Osteoblast (primary cell): ENCODE data around the gene TMPRSS7. TPM values are rescaled to one million over a fixed set of nuclear protein-coding genes. Genes with fewer than 3 reads are reported as not detected.
"Not testable (repeated sequence)": the region's sequence is repeated elsewhere in the genome, so short reads cannot be mapped to it uniquely, and the experiment has no call there.

Experiments used
- DNase-seq: peaks from one replicate; pipeline ENCODE4 v3.0.0; 2011; ENCODE audit warnings: low spot score, mixed read lengths; ENCODE audit not compliant: insufficient read length; ENCODE audit errors: missing footprints
- H2AFZ ChIP-seq: 2 replicates; pipeline ENCODE4 v1.6.0; 2011; ENCODE audit warnings: mild to moderate bottlenecking, low read length
- H3K27ac ChIP-seq: 2 replicates; pipeline ENCODE4 v1.5.1; 2011; ENCODE audit warnings: mild to moderate bottlenecking, low read depth, low read length, moderate library complexity
- H3K27me3 ChIP-seq: 2 replicates; pipeline ENCODE4 v1.6.0; 2012; ENCODE audit warnings: mild to moderate bottlenecking, control low read depth, inconsistent platforms, low read length, moderate library complexity; ENCODE audit not compliant: insufficient read depth
- H3K36me3 ChIP-seq: 2 replicates; pipeline ENCODE4 v1.5.1; 2011; ENCODE audit warnings: mild to moderate bottlenecking, low read length, control low read depth, moderate library complexity; ENCODE audit not compliant: insufficient read depth
- H3K4me1 ChIP-seq: 2 replicates; pipeline ENCODE4 v1.5.1; 2011; ENCODE audit warnings: mild to moderate bottlenecking, low read length, control low read depth, moderate library complexity; ENCODE audit not compliant: insufficient read depth
- H3K4me2 ChIP-seq: 2 replicates; pipeline ENCODE4 v1.6.0; 2011; ENCODE audit warnings: mild to moderate bottlenecking, low read length; ENCODE audit not compliant: insufficient read depth
- H3K4me3 ChIP-seq: fragments of 200-600 bp; sonication (generic); 3 replicates; pipeline ENCODE4 v1.5.1; 2012; ENCODE audit warnings: mild to moderate bottlenecking, low read length, inconsistent platforms; ENCODE audit not compliant: insufficient read depth
- H3K79me2 ChIP-seq: 2 replicates; pipeline ENCODE4 v1.6.0; 2012; ENCODE audit warnings: mild to moderate bottlenecking, low read length, control low read depth, inconsistent platforms; ENCODE audit not compliant: insufficient read depth
- H3K9me3 ChIP-seq: 2 replicates; pipeline ENCODE4 v1.5.1; 2011; ENCODE audit warnings: low read depth, low read length, control low read depth
- H4K20me1 ChIP-seq: 2 replicates; pipeline ENCODE4 v1.6.0; 2012; ENCODE audit warnings: mild to moderate bottlenecking, low read length, control low read depth; ENCODE audit not compliant: insufficient read depth
- CTCF ChIP-seq: IDR thresholded peaks from 2 replicates; pipeline ENCODE4 v1.5.1; 2011; ENCODE audit warnings: mild to moderate bottlenecking, low read depth, low read length, moderate library complexity; ENCODE audit errors: extremely low read depth
- total RNA-seq: library from RNA; depleted of rRNA; stranded (reverse); fragments of >200 nt; gene quantifications from 2 replicates; pipeline ENCODE4 v1.2.3, GENCODE V29; 2012

Gene TMPRSS7
- total RNA-seq, 1 donor = not detected

- Histone ChIP-seq H3K4me2 (no peak overlapping the region), H3K36me3 (no peaks in the 10 kb centered on the region), H3K27me3 (no peaks in the 10 kb centered on the region), H3K4me3 (no peak overlapping the region), H4K20me1 (no peaks in the 10 kb centered on the region), H3K4me1 (no peaks in the 10 kb centered on the region), H2AFZ (no peak overlapping the region), H3K9me3 (no peaks in the 10 kb centered on the region), H3K79me2 (no peaks in the 10 kb centered on the region), H3K27ac (no peak overlapping the region)
- no peak for TF ChIP-seq CTCF
- DNase-seq = no peak
Measured at GRCh38 chr3:112027826-112028225, 6.7 kb upstream of the TMPRSS7 start.

- Histone ChIP-seq H3K4me3 (no peak overlapping the region), H3K4me2 (no peak overlapping the region), H3K27me3 (no peaks in the 10 kb centered on the region), H2AFZ (no peak overlapping the region), H3K9me3 (no peaks in the 10 kb centered on the region), H4K20me1 (no peaks in the 10 kb centered on the region), H3K36me3 (no peaks in the 10 kb centered on the region), H3K4me1 (no peaks in the 10 kb centered on the region), H3K79me2 (no peaks in the 10 kb centered on the region), H3K27ac (no peak overlapping the region)
- no peak for DNase-seq
- TF ChIP-seq CTCF = no peak
Measured at GRCh38 chr3:112030901-112031300, 3.6 kb upstream of the TMPRSS7 start.

- no peak for TF ChIP-seq CTCF
- no peak for DNase-seq
- Histone ChIP-seq H3K36me3 (no peaks in the 10 kb centered on the region), H3K27me3 (no peaks in the 10 kb centered on the region), H3K9me3 (no peaks in the 10 kb centered on the region), H3K4me3 (no peak overlapping the region), H3K27ac (no peak overlapping the region), H3K79me2 (no peaks in the 10 kb centered on the region), H3K4me1 (no peaks in the 10 kb centered on the region), H3K4me2 (no peak overlapping the region), H4K20me1 (no peaks in the 10 kb centered on the region), H2AFZ (no peak overlapping the region)
Measured at GRCh38 chr3:112032098-112032731, 2.3 kb upstream of the TMPRSS7 start.

GRCh38 chr3:112035241-112035640 lies 705 bp downstream of the TMPRSS7 start:
- Histone ChIP-seq H3K27ac (no peak overlapping the region), H3K4me1 (no peaks in the 10 kb centered on the region), H3K4me3 (no peak overlapping the region), H3K4me2 (no peak overlapping the region), H3K79me2 (no peaks in the 10 kb centered on the region), H3K27me3 (no peaks in the 10 kb centered on the region), H2AFZ (no peak overlapping the region), H3K9me3 (no peaks in the 10 kb centered on the region), H3K36me3 (no peaks in the 10 kb centered on the region), H4K20me1 (no peaks in the 10 kb centered on the region)
- TF ChIP-seq CTCF = no peak
- no peak for DNase-seq

GRCh38 chr3:112037194-112037593 lies 2.7 kb downstream of the TMPRSS7 start:
- H3K4me1 ChIP-seq, H3K4me2 ChIP-seq, H3K36me3 ChIP-seq, H4K20me1 ChIP-seq, DNase-seq, H3K4me3 ChIP-seq, H3K79me2 ChIP-seq, H3K27me3 ChIP-seq, H3K9me3 ChIP-seq, H2AFZ ChIP-seq, H3K27ac ChIP-seq: not testable (repeated sequence)
